8988T (cell line): ENCODE measurements around the gene NRP1.
"Not testable (repeated sequence)": the region's sequence is repeated elsewhere in the genome, so short reads cannot be mapped to it uniquely, and the experiment has no call there.

ENCODE experiments used
- DNase-seq: peaks from one replicate; pipeline ENCODE4 v3.0.0; 2011

NRP1 gene

GRCh38 chr10:33334153-33334804 lies at the start of gene NRP1:
Gene NRP1, minus strand, starts transcription at chr10:33334667. Its CDS starts 285 bp downstream, at chr10:33334382.
- DNase-seq = peak; percentile 59

DNA sequence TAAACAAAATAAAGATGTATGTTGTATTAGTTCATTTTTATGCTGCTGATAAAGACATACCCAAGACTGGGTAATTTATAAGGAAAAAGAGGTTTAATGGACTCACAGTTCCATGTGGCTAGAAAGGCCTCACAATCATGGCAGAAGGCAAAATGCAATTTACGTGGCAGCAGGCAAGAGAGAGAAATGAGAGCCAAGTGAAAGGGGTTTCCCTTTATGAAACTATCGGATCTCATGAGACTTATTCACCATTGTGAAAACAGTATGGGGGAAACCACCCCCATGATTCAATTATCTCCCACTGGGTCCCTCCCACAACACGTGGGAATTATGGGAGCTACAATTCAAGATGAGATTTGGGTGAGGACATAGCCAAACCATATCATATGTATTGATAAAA lies 49.7 kb upstream of the NRP1 start:
- DNase-seq = not testable (repeated sequence)

- no peak for DNase-seq
These were observed 48.6 kb upstream of the NRP1 start for GRCh38 chr10:33382921-33383713.

DNA sequence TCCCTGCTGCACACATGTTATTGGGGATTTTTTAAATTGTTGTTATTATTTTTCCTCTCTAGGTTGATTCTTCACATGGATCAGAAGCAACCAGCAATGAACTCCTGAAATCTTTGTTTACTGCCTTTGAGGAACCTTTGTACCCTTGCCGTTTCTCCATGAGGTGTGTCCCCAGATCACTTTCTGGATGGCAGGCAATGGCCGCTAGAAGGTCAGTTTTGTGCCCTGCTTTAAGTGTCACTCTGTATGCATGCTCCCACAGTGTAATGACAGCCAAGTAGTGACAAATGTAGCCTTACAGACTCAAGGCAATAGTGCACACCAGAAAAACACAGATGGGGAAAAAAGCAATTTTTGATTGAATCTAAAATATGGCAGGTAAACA lies 47.7 kb upstream of the NRP1 start:
- DNase-seq = no peak

- DNase-seq = no peak
These were observed 47.2 kb upstream of the NRP1 start for GRCh38 chr10:33381451-33382215.

GRCh38 chr10:33377658-33378025 lies 43.2 kb upstream of the NRP1 start:
- no peak for DNase-seq

DNA sequence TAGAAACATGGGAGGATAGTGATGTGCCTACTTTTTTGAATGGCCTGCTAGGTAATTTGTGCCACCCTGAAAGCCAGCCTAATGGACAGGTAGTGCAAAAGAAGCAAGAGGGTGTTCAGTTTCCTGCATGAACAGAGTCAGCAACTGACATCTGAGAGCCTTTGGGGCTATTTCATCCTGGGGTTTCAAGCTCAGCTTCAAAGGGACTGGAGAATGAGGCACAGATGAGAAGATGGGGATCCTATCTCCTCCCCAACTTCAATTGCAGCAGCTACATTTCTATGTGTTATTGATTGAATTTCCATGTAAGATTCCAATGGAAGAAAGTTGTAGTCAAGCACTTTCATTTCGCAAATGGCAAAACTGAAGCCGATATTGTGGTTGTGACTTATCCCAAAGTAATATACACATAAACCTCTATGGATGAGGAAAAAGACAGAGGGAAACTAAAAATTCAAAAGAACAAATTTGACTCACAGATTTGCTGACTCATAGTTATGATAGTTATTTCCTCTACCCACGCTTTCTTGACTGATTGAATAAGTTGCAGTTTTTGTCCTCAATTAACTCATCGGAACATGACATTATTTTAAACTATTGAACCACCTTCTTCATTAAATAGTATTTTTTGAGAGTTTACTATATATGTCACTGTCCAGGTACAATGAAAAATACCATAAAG lies 42.6 kb upstream of the NRP1 start:
- DNase-seq = no peak

GRCh38 chr10:33376476-33376875 lies 42.0 kb upstream of the NRP1 start:
- no peak for DNase-seq

GRCh38 chr10:33373263-33373662 lies 38.8 kb upstream of the NRP1 start:
- DNase-seq = no peak

- no peak for DNase-seq
These were observed 36.8 kb upstream of the NRP1 start for GRCh38 chr10:33371234-33371633.

DNA sequence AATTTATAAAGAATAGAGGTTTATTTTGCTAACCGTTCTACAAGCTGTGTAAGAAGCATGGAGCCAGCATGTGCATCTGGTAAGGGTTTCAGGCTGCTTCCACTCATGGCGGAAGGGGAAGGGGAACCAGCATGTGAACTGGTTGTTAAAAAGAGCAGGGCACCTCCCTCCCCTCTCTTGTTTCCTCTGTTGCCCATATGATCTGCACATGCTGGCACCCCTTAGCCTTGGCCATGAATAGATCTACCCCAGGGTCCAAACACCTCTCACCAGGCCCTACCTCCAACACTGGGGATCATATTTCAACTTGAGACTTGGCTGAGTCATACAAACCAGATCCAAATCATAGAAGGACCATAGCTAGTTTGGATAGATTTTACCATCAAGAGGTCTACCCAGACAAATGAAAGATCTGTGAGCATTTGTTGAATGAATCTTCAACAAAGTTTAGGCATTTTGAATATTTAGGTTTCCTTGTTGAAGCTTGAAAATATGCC lies 36.0 kb upstream of the NRP1 start:
- no peak for DNase-seq

DNA sequence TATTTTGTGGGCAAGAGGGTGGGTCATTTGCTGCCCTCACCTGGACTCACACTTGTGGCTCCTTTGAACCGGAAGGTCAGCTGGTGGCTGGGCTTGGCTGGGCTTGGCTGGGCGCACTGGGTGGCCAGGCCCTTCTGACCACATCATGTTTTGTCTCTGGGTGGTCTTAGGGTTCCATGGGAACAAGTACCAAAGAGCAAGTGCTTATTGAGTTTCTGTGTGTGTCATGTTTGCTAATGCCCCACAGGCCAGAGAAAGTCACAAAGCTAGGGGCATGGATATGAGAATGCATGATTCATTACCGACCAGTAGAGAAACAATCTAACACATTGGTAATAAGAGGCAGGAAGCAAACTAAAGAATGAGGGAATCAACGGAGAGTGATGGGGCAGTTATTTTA lies 33.6 kb upstream of the NRP1 start:
- DNase-seq = no peak

- DNase-seq = no peak
These were observed 31.5 kb upstream of the NRP1 start for GRCh38 chr10:33365871-33366411.

DNA sequence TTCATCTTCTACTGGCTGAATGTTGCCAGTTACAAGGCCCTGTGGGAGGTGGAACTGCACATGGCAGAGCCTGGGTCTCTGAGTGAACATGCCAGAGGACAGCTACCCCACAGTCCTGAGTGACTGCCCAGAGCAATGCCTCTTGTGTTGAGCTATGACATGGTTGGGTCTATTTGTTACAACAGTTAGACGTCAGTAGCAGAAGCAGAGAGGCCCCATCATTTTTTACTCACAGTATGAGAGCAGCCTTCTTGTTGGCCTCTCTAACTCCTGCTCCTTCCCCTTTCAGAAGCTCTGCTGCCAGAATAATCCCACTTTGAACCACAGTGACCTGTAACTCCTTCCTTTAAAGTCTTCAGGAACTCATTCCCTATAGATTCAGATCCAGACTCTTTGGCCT lies 30.8 kb upstream of the NRP1 start:
- DNase-seq = no peak

- no peak for DNase-seq
These were observed 28.6 kb upstream of the NRP1 start for GRCh38 chr10:33363106-33363505.

- no peak for DNase-seq
These were observed 23.5 kb upstream of the NRP1 start for GRCh38 chr10:33358016-33358415.

DNA sequence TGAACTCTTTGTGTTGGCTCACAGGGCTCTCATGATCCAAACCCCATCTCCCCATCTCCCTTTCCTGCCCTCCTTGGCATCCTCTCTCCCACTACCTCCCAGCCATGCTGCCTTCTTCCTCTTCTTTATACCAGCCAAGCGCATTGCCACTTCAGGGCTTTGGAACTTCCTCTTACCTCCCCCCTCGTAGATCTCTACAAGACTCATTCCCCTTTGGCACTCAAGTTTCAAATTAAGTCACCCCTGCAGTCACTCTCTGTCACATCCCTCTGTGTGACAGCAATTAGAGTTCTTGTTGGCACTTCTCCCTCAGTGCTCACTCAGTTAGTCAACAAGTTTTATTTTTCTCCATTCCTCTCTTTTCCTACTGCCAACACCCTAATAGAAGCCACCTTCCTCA lies 20.8 kb upstream of the NRP1 start:
- DNase-seq = no peak

DNA sequence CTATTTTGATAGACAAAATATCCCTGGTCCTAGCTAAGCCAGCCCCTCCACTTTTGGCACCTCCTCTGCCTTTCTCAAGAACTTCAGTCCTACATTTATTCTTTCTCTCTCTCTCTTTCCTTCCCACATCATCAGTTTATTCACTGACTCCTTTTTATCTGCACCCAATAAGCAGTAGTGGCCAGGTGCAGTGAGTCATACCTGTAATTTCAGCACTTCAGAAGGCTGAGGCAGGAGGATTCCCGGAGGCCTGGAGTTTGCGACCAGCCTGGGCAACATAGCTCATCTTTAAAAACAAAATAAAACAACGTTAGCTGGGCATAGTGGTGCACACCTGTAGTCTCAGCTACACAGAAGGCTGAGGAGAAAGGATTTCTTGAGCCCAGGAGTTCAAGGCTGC lies 19.4 kb upstream of the NRP1 start:
- no peak for DNase-seq

DNA sequence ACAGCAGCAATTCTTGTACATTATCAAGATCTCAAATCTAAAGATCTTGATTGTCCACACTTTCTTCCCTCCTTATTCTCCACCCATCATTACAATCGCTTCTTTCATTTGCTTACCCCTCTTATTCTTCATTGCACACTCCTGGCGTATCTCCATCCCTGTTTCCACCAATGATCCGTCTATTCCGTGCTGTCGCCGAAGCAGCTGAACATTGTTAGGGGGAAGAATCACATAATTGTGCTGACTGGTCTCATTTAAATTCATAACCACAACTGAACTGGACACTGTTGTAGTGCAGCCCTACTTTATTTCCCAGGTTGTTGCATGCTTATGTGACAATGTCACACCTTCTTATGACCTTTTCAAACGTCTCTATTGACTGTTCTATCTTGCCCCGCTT lies 18.9 kb upstream of the NRP1 start:
- no peak for DNase-seq

DNA sequence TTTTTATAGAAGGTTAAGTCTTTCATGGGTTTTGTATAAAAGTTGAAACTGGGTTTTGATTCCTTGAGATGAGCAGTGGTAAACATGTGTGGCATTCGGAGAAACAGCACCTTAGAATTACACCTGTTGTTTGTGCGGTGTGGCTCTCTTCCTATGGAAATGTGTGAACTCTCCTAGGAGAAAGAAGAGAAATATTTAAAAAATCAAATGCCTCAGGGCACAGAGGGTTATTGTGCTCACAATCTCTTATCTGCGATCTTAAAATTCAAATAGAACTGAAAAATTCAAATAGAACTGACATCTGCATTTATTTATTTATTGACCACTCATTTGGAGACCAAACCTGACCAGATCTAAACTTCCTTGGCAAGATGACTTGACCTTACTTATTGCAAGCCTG lies 18.1 kb upstream of the NRP1 start:
- DNase-seq = no peak

DNA sequence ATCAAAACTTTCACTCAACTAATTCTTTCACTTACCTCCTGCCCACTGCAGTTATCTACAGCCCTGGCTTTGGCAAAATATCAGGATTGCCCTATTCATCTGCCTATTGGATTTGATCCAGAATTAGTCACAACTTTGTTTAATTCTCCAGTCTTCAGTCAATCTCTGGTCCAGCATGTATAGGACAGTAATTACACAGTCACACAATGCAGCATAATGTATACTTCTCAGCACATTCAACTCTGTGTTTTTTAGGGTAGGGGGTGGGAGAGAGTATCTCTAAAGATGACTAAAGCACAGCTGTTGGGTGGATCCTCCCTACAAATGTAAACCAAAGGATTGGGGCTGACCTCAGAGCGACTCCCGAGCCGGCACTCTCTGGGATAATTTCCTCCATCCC lies 17.7 kb upstream of the NRP1 start:
- DNase-seq = no peak

DNA sequence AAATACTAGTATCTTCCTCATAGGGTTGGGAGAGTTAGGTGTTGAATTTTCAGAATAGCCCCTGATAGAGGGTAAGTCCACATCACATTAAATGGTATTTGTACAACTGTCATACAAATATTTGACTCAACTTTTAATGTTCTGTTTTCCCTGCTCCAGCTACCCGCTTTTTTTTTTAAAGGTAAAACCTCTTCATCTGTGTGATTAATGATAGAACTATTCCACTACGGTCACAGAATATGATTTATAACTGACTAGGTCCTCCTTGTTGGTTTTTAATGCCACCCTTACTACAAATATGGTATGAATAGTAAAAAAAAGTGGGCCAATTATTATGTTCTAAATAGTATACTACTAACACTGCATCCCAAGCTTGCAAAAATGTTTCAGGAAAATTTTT lies 15.6 kb upstream of the NRP1 start:
- DNase-seq = no peak

DNA sequence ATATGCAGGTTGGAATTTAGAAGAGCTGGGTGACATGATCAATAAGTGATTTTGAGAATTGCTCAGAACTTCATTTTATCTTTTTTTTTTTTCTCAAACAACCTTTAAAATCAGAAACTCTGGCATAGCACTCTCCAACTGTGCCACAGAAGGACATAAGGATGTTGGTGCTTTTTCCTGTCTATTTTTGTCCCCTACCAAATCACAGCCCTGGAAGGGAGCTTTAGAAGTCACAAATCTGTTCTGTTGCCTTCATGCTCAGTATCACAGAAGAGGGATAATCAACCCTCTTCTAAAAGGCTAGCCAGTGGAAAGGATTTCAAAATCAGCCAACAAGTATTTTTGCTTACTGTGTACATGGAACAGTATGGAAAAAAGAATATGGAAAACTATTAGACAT lies 14.8 kb upstream of the NRP1 start:
- DNase-seq = no peak
